WTC11 (cell line): ENCODE measurements around the gene POLDIP3. TPM values are rescaled to one million over a fixed set of nuclear protein-coding genes. Genes with fewer than 3 reads are reported as not detected.
"Not testable (repeated sequence)": the region's sequence is repeated elsewhere in the genome, so short reads cannot be mapped to it uniquely, and the experiment has no call there.

Experiments
- ATAC-seq: fragments of 200-7000 bp; cut with Tn5 transposase; 2 replicates; pipeline ENCODE4 v1.10.0; 2021; ENCODE audit warnings: mild to moderate bottlenecking, moderate library complexity
- CTCF ChIA-PET: fragments of 300-600 bp; sonication (Branson Sonifier 250); formaldehyde crosslinking; loops from one replicate; lab custom pipeline; 2021; ENCODE audit warnings: antibody characterized with exemption; lab: Charles Lee
- POLR2A ChIA-PET: fragments of 350-600 bp; sonication (Branson Sonifier 250); formaldehyde crosslinking; loops from one replicate; lab custom pipeline; 2021; ENCODE audit warnings: antibody characterized with exemption; lab: Charles Lee
- DNase-seq: peaks from one replicate; pipeline ENCODE4 v3.0.0; 2021; ENCODE audit warnings: low spot score
- H3K27ac Mint-ChIP-seq: 2 replicates; pipeline ENCODE4 v1.8.0; 2021; ENCODE audit warnings: mixed read lengths
- H3K27me3 Mint-ChIP-seq: 2 replicates; pipeline ENCODE4 v1.8.0; 2021; ENCODE audit warnings: low read depth, mild to moderate bottlenecking, moderate library complexity, mixed read lengths
- H3K36me3 Mint-ChIP-seq: 2 replicates; pipeline ENCODE4 v1.8.0; 2021; ENCODE audit warnings: mixed read lengths
- H3K4me1 Mint-ChIP-seq: 2 replicates; pipeline ENCODE4 v1.8.0; 2022; ENCODE audit warnings: mixed read lengths
- H3K4me3 Mint-ChIP-seq: 2 replicates; pipeline ENCODE4 v1.8.0; 2021; ENCODE audit warnings: mild to moderate bottlenecking, moderate library complexity, mixed read lengths
- H3K9me3 Mint-ChIP-seq: 2 replicates; pipeline ENCODE4 v1.8.0; 2021; ENCODE audit warnings: mixed read lengths
- EMX1 ChIP-seq: fragments of 250-450 bp; sonication (Bioruptor Pico); IDR thresholded peaks from 2 replicates; pipeline ENCODE4 v1.8.0; 2021; ENCODE audit warnings: mild to moderate bottlenecking
- ESRRA ChIP-seq: sonication (generic); formaldehyde crosslinking; IDR thresholded peaks from 2 replicates; pipeline ENCODE4 v1.8.1; 2022; ENCODE audit warnings: mild to moderate bottlenecking, missing genetic modification reagents, borderline replicate concordance
- FOXJ3 ChIP-seq: sonication (generic); formaldehyde crosslinking; IDR thresholded peaks from 2 replicates; pipeline ENCODE4 v1.9.0; 2021; ENCODE audit warnings: missing genetic modification reagents, mild to moderate bottlenecking, borderline replicate concordance
- FOXK1 ChIP-seq: sonication (generic); formaldehyde crosslinking; IDR thresholded peaks from 2 replicates; pipeline ENCODE4 v1.8.0; 2022; ENCODE audit warnings: mild to moderate bottlenecking, moderate library complexity, missing genetic modification reagents
- JAZF1 ChIP-seq: fragments of 250-450 bp; sonication (Bioruptor Pico); IDR thresholded peaks from 2 replicates; pipeline ENCODE4 v1.9.0; 2021; ENCODE audit warnings: moderate library complexity, mild to moderate bottlenecking, inconsistent platforms
- KAT7 ChIP-seq: sonication (generic); formaldehyde crosslinking; IDR thresholded peaks from 2 replicates; pipeline ENCODE4 v1.8.1; 2023; ENCODE audit warnings: missing genetic modification reagents, mild to moderate bottlenecking, borderline replicate concordance
- MYBL2 ChIP-seq: sonication (generic); formaldehyde crosslinking; IDR thresholded peaks from 2 replicates; pipeline ENCODE4 v1.8.1; 2023; ENCODE audit warnings: mild to moderate bottlenecking, moderate library complexity, missing genetic modification reagents
- ZNF232 ChIP-seq: sonication (generic); formaldehyde crosslinking; IDR thresholded peaks from 2 replicates; pipeline ENCODE4 v1.8.0; 2022; ENCODE audit warnings: mild to moderate bottlenecking, missing genetic modification reagents
- ZNF396 ChIP-seq: fragments of 250-450 bp; sonication (Bioruptor Pico); IDR thresholded peaks from 2 replicates; pipeline ENCODE4 v1.8.0; 2021; ENCODE audit warnings: mild to moderate bottlenecking, moderate library complexity, borderline replicate concordance
- ZNF423 ChIP-seq: fragments of 250-450 bp; sonication (Bioruptor Pico); IDR thresholded peaks from 2 replicates; pipeline ENCODE4 v2.1.2; 2022; ENCODE audit warnings: mild to moderate bottlenecking, moderate library complexity
- total RNA-seq: library from RNA; stranded (reverse); gene quantifications from 3 replicates; pipeline ENCODE4 v1.2.3, GENCODE V29; 2021
- TF ChIP-seq, protein P1 (sequence below): sonication (generic); formaldehyde crosslinking; conservative IDR thresholded peaks from 2 replicates; pipeline ENCODE4 v1.8.1; 2023; ENCODE audit warnings: mild to moderate bottlenecking, low read depth, missing genetic modification reagents, moderate library complexity
- TF ChIP-seq, protein P2 (sequence below): sonication (generic); formaldehyde crosslinking; IDR thresholded peaks from 2 replicates; pipeline ENCODE4 v1.8.1; 2023; ENCODE audit warnings: mild to moderate bottlenecking, moderate library complexity, missing genetic modification reagents
- TF ChIP-seq, protein P3 (sequence below): sonication (generic); formaldehyde crosslinking; IDR thresholded peaks from 2 replicates; pipeline ENCODE4 v1.8.1; 2022; ENCODE audit warnings: mild to moderate bottlenecking, moderate library complexity, missing genetic modification reagents
- TF ChIP-seq, protein P4 (sequence below): fragments of 250-450 bp; sonication (Bioruptor Pico); conservative IDR thresholded peaks from 2 replicates; pipeline ENCODE4 v1.9.0; 2021; ENCODE audit warnings: mild to moderate bottlenecking

POLDIP3 gene
- total RNA-seq, 1 experiment from 2014 or later: 73.2 TPM

DNA sequence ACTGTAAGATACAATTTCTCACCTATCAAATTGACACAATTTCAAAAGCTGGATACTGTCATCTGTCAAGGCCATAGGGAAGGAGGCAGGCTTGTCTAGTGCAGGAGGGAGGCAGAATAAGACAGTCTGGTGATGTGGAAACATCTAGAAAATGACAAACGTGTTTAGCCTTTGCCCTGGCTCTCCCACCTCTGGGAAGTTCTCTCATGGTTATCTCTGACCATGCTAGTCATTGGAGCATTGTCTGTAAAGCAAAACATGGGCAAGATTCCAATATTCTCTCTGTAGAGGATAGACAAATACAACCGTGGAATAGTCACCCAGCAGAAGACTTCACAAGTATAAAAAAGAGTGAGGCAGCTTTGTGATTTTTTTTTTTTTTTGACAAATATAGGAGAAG lies 70.0 kb downstream of the POLDIP3 start:
- TF ChIP-seq MYBL2 (CRISPR knock-in tag): no peak
- no peak for TF ChIP-seq ZNF396 (CRISPR knock-in tag)
- TF ChIP-seq ZNF423 (CRISPR knock-in tag): no peak
- TF ChIP-seq, protein P1, sequence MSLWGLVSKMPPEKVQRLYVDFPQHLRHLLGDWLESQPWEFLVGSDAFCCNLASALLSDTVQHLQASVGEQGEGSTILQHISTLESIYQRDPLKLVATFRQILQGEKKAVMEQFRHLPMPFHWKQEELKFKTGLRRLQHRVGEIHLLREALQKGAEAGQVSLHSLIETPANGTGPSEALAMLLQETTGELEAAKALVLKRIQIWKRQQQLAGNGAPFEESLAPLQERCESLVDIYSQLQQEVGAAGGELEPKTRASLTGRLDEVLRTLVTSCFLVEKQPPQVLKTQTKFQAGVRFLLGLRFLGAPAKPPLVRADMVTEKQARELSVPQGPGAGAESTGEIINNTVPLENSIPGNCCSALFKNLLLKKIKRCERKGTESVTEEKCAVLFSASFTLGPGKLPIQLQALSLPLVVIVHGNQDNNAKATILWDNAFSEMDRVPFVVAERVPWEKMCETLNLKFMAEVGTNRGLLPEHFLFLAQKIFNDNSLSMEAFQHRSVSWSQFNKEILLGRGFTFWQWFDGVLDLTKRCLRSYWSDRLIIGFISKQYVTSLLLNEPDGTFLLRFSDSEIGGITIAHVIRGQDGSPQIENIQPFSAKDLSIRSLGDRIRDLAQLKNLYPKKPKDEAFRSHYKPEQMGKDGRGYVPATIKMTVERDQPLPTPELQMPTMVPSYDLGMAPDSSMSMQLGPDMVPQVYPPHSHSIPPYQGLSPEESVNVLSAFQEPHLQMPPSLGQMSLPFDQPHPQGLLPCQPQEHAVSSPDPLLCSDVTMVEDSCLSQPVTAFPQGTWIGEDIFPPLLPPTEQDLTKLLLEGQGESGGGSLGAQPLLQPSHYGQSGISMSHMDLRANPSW (CRISPR knock-in tag): no peak
- TF ChIP-seq, protein P2, sequence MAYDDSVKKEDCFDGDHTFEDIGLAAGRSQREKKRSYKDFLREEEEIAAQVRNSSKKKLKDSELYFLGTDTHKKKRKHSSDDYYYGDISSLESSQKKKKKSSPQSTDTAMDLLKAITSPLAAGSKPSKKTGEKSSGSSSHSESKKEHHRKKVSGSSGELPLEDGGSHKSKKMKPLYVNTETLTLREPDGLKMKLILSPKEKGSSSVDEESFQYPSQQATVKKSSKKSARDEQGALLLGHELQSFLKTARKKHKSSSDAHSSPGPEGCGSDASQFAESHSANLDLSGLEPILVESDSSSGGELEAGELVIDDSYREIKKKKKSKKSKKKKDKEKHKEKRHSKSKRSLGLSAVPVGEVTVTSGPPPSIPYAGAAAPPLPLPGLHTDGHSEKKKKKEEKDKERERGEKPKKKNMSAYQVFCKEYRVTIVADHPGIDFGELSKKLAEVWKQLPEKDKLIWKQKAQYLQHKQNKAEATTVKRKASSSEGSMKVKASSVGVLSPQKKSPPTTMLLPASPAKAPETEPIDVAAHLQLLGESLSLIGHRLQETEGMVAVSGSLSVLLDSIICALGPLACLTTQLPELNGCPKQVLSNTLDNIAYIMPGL (CRISPR knock-in tag): no peak
- TF ChIP-seq EMX1 (CRISPR knock-in tag): no peak
- TF ChIP-seq FOXK1 (CRISPR knock-in tag): no peak
- TF ChIP-seq JAZF1 (CRISPR knock-in tag): no peak
- TF ChIP-seq, protein P3, sequence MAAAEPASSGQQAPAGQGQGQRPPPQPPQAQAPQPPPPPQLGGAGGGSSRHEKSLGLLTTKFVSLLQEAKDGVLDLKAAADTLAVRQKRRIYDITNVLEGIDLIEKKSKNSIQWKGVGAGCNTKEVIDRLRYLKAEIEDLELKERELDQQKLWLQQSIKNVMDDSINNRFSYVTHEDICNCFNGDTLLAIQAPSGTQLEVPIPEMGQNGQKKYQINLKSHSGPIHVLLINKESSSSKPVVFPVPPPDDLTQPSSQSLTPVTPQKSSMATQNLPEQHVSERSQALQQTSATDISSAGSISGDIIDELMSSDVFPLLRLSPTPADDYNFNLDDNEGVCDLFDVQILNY (CRISPR knock-in tag): no peak
- no peak for TF ChIP-seq ESRRA (CRISPR knock-in tag)
- no peak for TF ChIP-seq KAT7 (CRISPR knock-in tag)
- TF ChIP-seq, protein P4, sequence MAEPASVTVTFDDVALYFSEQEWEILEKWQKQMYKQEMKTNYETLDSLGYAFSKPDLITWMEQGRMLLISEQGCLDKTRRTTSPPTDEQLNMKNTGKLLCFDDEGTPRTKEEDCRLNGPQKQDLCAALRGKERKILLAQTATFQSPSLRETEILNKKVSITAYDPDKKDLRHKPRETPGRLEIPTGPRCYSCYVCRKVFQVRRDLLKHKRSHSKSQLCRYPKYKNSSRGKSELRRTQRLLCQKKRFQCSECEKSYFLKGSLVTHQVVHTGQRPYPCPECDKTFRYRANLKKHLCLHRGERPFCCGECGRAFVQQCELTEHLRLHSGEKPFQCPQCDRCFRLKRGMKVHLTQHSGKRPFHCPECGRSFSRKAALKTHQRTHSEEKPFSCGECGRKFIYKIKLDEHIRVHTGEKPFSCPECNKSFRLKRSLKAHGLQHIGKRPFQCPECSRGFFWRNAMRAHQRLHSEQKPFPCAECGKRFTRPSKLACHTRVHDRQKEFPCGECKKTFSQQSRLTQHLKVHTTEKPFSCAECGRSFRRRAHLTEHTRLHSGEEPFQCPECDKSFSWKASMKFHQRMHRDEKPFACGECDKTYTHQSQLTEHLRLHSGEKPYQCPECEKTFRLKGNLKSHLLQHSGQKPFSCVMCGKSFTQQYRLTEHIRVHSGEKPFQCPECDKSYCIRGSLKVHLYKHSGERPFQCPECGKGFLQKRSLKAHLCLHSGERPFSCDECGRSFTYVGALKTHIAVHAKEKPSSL (CRISPR knock-in tag): no peak
- TF ChIP-seq FOXJ3 (CRISPR knock-in tag): no peak
- no peak for TF ChIP-seq ZNF232
- ChIA-PET POLR2A (interaction anchor here (0.8 kb wide), 1 partner anchor 238 kb away, joined by 4 read pairs; no protein-coding TSS in a partner anchor), CTCF (interaction anchor here (0.7 to 2.3 kb wide), 5 partner anchors 7 to 98 kb away, joined by 3 to 8 read pairs (median 4); no protein-coding TSS in a partner anchor)
- H3K4me1 Mint-ChIP-seq: peaks cover 10% of the 10 kb centered on the region
- H3K27ac Mint-ChIP-seq: no peak overlapping the region
- ATAC-seq: no peak
- DNase-seq: no peak
- H3K4me3 Mint-ChIP-seq: no peak overlapping the region
- peaks cover 4% of the 10 kb centered on the region; the same call in 1 of the 2 replicates for H3K9me3 Mint-ChIP-seq
- no peaks in the 10 kb centered on the region for H3K36me3 Mint-ChIP-seq
- H3K27me3 Mint-ChIP-seq: peaks cover 55% of the 10 kb centered on the region

DNA sequence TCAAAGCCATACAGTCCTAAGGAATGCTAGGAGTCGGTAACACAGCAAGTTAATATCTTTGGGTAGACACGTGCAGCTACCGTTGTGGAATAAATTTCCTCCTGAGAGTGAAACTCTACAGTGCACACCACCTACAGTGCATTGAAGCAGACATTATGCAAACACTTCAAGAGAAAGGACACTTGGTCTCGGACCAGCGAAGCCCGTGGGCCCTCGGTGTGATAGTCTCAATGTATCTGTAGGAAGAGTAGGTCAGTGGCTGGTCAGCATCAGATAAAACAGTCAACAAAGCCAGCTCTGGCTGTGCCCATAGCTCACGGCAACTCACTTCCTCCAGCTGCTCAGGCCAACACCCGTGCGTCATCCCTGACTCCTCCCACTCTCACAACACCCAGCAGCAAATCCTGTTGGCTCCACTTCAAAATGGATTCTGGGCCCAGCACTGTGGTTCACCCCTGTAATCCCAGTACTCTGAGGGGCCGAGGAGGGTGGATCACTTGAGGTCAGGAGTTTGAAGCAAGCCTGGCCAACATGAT lies 75.4 kb downstream of the POLDIP3 start:
- not testable (repeated sequence) for DNase-seq, H3K4me3 Mint-ChIP-seq, H3K4me1 Mint-ChIP-seq, H3K9me3 Mint-ChIP-seq, H3K27ac Mint-ChIP-seq, H3K36me3 Mint-ChIP-seq
- ChIA-PET CTCF (interaction anchor here (0.6 to 2.3 kb wide), 3 partner anchors 27 to 555 kb away, joined by 5 to 7 read pairs (median 7); no protein-coding TSS in a partner anchor), POLR2A (interaction anchor here (0.7 kb wide), 1 partner anchor 383 kb away, joined by 4 read pairs; no protein-coding TSS in a partner anchor)
- ATAC-seq: peak; percentile 81
- peaks cover 38% of the 10 kb centered on the region for H3K27me3 Mint-ChIP-seq

DNA sequence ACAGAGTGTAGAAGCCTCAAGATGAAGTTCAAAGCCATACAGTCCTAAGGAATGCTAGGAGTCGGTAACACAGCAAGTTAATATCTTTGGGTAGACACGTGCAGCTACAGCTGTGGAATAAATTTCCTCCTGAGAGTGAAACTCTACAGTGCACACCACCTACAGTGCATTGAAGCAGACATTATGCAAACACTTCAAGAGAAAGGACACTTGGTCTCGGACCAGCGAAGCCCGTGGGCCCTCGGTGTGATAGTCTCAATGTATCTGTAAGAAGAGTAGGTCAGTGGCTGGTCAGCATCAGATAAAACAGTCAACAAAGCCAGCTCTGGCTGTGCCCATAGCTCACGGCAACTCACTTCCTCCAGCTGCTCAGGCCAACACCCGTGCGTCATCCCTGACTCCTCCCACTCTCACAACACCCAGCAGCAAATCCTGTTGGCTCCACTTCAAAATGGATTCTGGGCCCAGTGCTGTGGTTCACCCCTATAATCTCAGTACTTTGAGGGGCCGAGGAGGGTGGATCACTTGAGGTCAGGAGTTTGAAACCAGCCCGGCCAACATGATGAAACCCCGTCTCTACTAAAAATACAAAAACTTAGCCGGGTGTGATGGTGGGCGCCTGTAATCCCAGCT lies 77.4 kb downstream of the POLDIP3 start:
- H3K9me3 Mint-ChIP-seq, H3K4me1 Mint-ChIP-seq, H3K27ac Mint-ChIP-seq, H3K4me3 Mint-ChIP-seq, DNase-seq, H3K36me3 Mint-ChIP-seq, POLR2A ChIA-PET: not testable (repeated sequence)
- CTCF ChIA-PET: interaction anchor here (1.0 kb wide), 1 partner anchor 16 kb away, joined by 3 read pairs; the partner anchor contains the start of gene SERHL2
- ATAC-seq: peak; percentile 84
- peaks cover 36% of the 10 kb centered on the region for H3K27me3 Mint-ChIP-seq
